ENCODE data around the gene CEBPB.

The CEBPB gene

GRCh38 chr20:50231854-50232253, 41.2 kb downstream of the CEBPB start:
- no peak for DNase-seq

DNA sequence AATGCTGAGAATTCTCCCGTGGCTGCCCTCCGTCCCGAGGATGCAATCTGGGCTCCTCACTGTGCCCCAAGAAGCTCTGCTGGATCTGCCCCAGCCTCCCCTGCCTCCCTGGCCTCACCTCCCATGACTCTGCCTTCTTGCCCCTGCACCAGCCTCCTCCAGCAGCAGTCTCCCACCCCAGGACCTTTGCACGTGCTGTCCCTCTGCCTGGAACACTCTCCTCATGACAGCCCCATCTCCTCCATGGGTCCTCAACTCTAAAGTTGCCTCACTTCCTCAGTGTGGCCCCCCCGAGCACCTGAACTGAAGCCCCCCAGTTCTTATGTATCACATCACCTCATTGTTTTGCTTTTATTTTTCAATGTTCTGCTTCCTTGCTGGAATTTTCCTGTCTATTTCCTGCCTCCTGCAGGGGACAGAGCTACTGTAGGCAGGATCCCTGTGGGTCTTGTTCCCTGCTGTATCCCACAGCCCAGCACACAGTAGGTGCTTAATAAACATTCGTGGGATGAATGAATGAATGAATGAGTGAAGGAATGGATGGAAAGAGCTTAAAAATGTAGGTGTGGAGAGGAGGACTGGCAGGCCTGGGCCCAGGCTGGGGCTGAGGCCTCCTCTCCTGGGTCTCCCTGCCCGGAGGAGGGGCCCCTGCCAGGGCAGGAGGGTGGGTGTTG, 42.2 kb downstream of the CEBPB start:
- no peak for DNase-seq

DNA sequence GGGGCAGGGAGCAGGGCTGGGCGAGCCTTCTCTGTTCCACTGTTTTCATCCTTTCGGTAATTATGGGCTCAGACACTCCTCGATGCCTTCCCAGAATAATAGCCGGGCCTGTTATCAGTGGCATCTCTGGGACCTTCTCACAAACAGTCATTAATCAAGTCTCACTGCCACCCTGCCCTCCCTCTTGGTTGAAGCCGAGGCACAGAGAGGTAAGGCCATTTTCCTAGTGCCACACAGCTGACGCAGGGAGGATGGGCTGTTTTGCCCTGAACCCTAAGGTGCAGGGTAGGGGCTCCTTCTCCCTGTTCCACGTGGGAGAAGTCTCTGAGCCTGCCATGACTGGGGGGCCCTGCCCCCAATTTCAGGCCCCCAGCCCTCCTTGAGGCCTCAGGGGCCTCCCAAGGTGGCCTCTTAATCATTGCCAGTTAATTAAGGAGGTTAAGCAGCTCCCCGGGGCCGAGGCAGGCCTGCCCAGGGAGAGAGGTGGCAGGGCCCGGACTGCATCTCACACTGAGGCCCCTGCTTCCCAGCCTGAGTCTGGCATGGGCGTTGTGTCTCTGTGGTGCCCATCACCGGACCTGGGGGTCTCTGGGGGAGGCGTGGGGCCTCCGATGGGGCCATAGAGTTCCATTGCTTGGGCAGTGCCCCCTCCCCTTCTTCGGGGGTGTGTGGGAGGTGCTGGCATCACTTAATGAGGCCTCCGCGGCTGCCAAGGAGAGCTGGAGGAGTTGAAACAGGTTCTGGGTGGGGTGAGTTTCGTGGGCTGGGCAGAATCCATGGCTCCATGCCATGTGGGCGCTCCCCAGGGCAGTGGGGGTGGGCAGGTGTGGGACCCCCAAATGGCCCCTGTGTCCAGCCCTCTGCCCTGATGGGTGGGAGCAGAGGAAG, 42.9 kb downstream of the CEBPB start:
- DNase-seq, result no peak

GRCh38 chr20:50234288-50234687, 43.7 kb downstream of the CEBPB start:
- no peak for DNase-seq

DNA sequence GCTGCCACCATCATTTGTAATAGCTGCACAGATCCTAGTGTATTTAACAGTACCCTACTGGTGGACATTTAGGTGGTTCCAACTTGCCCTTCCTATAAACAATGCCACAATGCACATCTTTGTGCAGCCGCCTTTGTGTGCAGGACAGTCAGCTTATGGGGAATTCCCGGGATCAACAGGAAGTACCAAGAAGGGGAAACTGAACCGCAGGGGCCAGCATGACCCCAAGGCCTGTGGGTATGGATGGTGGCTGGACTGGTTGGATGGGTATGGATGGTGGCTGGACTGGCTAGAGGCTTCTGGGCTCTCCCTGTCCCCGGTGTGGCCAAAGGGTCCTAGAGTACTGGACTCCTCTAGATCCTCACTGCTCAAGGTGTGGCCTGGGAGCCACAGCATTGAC, 46.7 kb downstream of the CEBPB start:
- no peak for DNase-seq

DNA sequence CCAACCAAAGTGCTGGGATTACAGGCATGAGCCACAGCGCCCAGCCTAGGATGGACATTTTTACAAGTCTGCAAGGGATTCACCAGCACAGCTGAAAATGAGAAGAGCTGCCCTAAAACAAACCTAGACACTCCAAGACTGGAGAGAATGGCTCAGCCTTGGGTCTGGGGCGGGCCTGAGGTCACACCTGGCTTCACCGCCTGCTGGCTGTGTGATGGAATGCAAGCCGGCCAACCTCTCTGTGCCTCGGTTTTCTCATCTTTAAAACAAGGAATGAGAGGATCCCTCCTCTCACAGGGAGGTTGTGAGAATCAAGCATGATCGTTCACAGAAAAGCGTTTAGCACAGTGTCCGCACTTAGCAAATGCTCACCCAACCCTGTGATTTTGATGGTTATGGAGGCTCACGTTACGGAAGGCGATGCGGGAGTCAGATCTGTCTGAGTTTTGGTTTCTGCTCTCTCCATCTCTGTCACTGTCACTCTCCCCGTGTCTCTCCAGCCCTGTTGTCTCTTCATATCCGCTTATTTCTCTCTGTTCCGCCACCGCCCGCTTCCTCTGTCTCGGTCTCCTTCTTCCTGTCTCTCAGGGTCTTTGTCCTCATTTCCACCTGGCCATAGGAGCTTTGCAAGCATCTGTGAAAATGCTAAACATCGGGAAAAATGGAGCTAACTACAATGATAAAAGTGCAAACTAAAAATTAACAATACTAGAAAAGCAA, 47.6 kb downstream of the CEBPB start:
- no peak for DNase-seq

GRCh38 chr20:50240092-50240491, 49.5 kb downstream of the CEBPB start:
- no peak for DNase-seq

GRCh38 chr20:50242178-50242514, 51.5 kb downstream of the CEBPB start:
- no peak for DNase-seq

Data from NCI-H187 treated with DMSO at 0.1 percent for 48 hours (cell line).